Osteoblast (primary cell): ENCODE results near the gene ZFP36L2. TPM values are rescaled to one million over a fixed set of nuclear protein-coding genes. Genes with fewer than 3 reads are reported as not detected.

Experiments used
- DNase-seq: peaks from one replicate; pipeline ENCODE4 v3.0.0; 2011; ENCODE audit warnings: low spot score, mixed read lengths; ENCODE audit not compliant: insufficient read length; ENCODE audit errors: missing footprints
- H2AFZ ChIP-seq: 2 replicates; pipeline ENCODE4 v1.6.0; 2011; ENCODE audit warnings: mild to moderate bottlenecking, low read length
- H3K27ac ChIP-seq: 2 replicates; pipeline ENCODE4 v1.5.1; 2011; ENCODE audit warnings: mild to moderate bottlenecking, low read depth, low read length, moderate library complexity
- H3K27me3 ChIP-seq: 2 replicates; pipeline ENCODE4 v1.6.0; 2012; ENCODE audit warnings: mild to moderate bottlenecking, control low read depth, inconsistent platforms, low read length, moderate library complexity; ENCODE audit not compliant: insufficient read depth
- H3K36me3 ChIP-seq: 2 replicates; pipeline ENCODE4 v1.5.1; 2011; ENCODE audit warnings: mild to moderate bottlenecking, low read length, control low read depth, moderate library complexity; ENCODE audit not compliant: insufficient read depth
- H3K4me1 ChIP-seq: 2 replicates; pipeline ENCODE4 v1.5.1; 2011; ENCODE audit warnings: mild to moderate bottlenecking, low read length, control low read depth, moderate library complexity; ENCODE audit not compliant: insufficient read depth
- H3K4me2 ChIP-seq: 2 replicates; pipeline ENCODE4 v1.6.0; 2011; ENCODE audit warnings: mild to moderate bottlenecking, low read length; ENCODE audit not compliant: insufficient read depth
- H3K4me3 ChIP-seq: fragments of 200-600 bp; sonication (generic); 3 replicates; pipeline ENCODE4 v1.5.1; 2012; ENCODE audit warnings: mild to moderate bottlenecking, low read length, inconsistent platforms; ENCODE audit not compliant: insufficient read depth
- H3K79me2 ChIP-seq: 2 replicates; pipeline ENCODE4 v1.6.0; 2012; ENCODE audit warnings: mild to moderate bottlenecking, low read length, control low read depth, inconsistent platforms; ENCODE audit not compliant: insufficient read depth
- H3K9me3 ChIP-seq: 2 replicates; pipeline ENCODE4 v1.5.1; 2011; ENCODE audit warnings: low read depth, low read length, control low read depth
- H4K20me1 ChIP-seq: 2 replicates; pipeline ENCODE4 v1.6.0; 2012; ENCODE audit warnings: mild to moderate bottlenecking, low read length, control low read depth; ENCODE audit not compliant: insufficient read depth
- total RNA-seq: library from RNA; depleted of rRNA; stranded (reverse); fragments of >200 nt; gene quantifications from 2 replicates; pipeline ENCODE4 v1.2.3, GENCODE V29; 2012
- TF ChIP-seq, protein P1 (sequence below): IDR thresholded peaks from 2 replicates; pipeline ENCODE4 v1.5.1; 2011; ENCODE audit warnings: mild to moderate bottlenecking, low read depth, low read length, moderate library complexity; ENCODE audit errors: extremely low read depth

ZFP36L2 gene
- total RNA-seq, 1 donor = 15.6 TPM

DNA sequence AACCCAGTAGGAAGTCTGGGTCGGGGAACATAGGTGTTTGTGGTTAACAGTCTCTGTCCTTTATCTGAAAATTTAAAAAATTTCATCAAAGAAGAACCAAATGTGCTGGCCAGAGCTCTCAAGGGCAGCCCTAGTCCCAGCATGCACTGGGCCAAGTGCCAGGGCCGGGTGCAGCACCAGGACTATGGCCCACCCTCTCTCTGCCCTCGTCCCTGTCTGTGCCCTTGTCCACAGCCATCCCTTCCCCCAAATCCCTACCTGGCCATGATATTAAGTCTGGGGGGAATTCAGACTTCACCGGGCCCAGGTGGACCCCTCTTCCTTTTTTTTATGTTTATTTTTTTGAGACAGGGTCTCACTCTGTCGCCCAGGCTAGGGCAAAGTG is 14.4 kb upstream of the ZFP36L2 start:
- Histone ChIP-seq H2AFZ (no peak overlapping the region), H3K4me1 (peaks cover 9% of the 10 kb centered on the region), H3K27ac (no peak overlapping the region), H3K9me3 (no peaks in the 10 kb centered on the region), H4K20me1 (no peaks in the 10 kb centered on the region), H3K79me2 (no peaks in the 10 kb centered on the region), H3K27me3 (no peaks in the 10 kb centered on the region), H3K36me3 (peaks cover 4% of the 10 kb centered on the region), H3K4me2 (no peak overlapping the region), H3K4me3 (no peak overlapping the region)
- TF ChIP-seq, protein P1, sequence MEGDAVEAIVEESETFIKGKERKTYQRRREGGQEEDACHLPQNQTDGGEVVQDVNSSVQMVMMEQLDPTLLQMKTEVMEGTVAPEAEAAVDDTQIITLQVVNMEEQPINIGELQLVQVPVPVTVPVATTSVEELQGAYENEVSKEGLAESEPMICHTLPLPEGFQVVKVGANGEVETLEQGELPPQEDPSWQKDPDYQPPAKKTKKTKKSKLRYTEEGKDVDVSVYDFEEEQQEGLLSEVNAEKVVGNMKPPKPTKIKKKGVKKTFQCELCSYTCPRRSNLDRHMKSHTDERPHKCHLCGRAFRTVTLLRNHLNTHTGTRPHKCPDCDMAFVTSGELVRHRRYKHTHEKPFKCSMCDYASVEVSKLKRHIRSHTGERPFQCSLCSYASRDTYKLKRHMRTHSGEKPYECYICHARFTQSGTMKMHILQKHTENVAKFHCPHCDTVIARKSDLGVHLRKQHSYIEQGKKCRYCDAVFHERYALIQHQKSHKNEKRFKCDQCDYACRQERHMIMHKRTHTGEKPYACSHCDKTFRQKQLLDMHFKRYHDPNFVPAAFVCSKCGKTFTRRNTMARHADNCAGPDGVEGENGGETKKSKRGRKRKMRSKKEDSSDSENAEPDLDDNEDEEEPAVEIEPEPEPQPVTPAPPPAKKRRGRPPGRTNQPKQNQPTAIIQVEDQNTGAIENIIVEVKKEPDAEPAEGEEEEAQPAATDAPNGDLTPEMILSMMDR = no peak
- DNase-seq = peak; percentile 60

GRCh38 chr2:43239981-43240765 is 13.8 kb upstream of the ZFP36L2 start:
- Histone ChIP-seq H3K4me2 (no peak overlapping the region), H3K36me3 (peaks cover 4% of the 10 kb centered on the region), H4K20me1 (no peaks in the 10 kb centered on the region), H3K27me3 (no peaks in the 10 kb centered on the region), H3K9me3 (no peaks in the 10 kb centered on the region), H2AFZ (no peak overlapping the region), H3K4me3 (no peak overlapping the region), H3K4me1 (peaks cover 9% of the 10 kb centered on the region), H3K27ac (no peak overlapping the region), H3K79me2 (no peaks in the 10 kb centered on the region)
- DNase-seq = peak; percentile 60
- TF ChIP-seq, protein P1 = peak; percentile 9

- Histone ChIP-seq H3K36me3 (no peaks in the 10 kb centered on the region), H3K27me3 (no peaks in the 10 kb centered on the region), H3K4me1 (peaks cover 9% of the 10 kb centered on the region), H4K20me1 (no peaks in the 10 kb centered on the region), H3K79me2 (no peaks in the 10 kb centered on the region), H3K9me3 (no peaks in the 10 kb centered on the region), H3K27ac (no peak overlapping the region), H3K4me2 (no peak overlapping the region), H2AFZ (no peak overlapping the region), H3K4me3 (no peak overlapping the region)
- TF ChIP-seq, protein P1 = no peak
- peak; percentile 64 for DNase-seq
Observed at GRCh38 chr2:43238813-43239212, 12.4 kb upstream of the ZFP36L2 start.

DNA sequence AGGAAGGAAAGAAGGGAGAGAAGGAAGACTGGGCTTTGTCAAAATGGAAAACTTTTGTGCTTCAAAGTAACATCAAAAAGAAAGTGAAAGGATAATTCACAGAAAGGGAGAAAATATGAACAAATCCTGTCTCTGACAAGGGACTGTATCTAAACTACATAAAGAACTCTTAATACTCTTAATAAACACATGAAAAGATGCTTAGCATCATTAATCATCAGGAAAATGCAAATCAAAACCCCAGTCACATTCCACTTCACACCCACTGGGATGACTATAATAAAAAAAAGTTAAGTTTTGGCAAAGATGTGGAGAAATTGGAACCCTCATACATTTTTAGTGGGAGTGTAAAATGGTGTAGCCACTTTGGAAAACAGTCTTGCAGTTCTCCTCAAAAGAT is 11.8 kb upstream of the ZFP36L2 start:
- no peaks in the 10 kb centered on the region for H3K27me3 ChIP-seq
- no peaks in the 10 kb centered on the region for H4K20me1 ChIP-seq
- H3K4me1 ChIP-seq = peaks cover 9% of the 10 kb centered on the region
- no peak overlapping the region for H3K4me3 ChIP-seq
- H3K9me3 ChIP-seq = no peaks in the 10 kb centered on the region
- peak overlapping the region; percentile 26 for H3K4me2 ChIP-seq
- TF ChIP-seq, protein P1 = no peak
- no peaks in the 10 kb centered on the region for H3K36me3 ChIP-seq
- H2AFZ ChIP-seq = no peak overlapping the region
- H3K27ac ChIP-seq = no peak overlapping the region
- peak; percentile 82 for DNase-seq
- no peaks in the 10 kb centered on the region for H3K79me2 ChIP-seq
